HEK293 (cell line): Measurements from ENCODE around the gene LNP1.

Source experiments
- BCL11B ChIP-seq: fragments of 450-650 bp; formaldehyde crosslinking; IDR thresholded peaks from 2 replicates; pipeline ENCODE4 v1.5.1; 2016; ENCODE audit warnings: low read depth, missing biosample characterization, missing genetic modification characterization
- HOXA7 ChIP-seq: sonication (generic); formaldehyde crosslinking; IDR thresholded peaks from 2 replicates; pipeline ENCODE4 v1.8.1; 2022; ENCODE audit warnings: missing genetic modification reagents, borderline replicate concordance
- INSM2 ChIP-seq: fragments of 450-650 bp; formaldehyde crosslinking; IDR thresholded peaks from 2 replicates; pipeline ENCODE4 v1.5.1; 2016; ENCODE audit warnings: missing biosample characterization, missing genetic modification characterization
- MZF1 ChIP-seq: fragments of 450-650 bp; formaldehyde crosslinking; IDR thresholded peaks from 2 replicates; pipeline ENCODE4 v1.5.1; 2017; ENCODE audit warnings: missing biosample characterization, missing genetic modification characterization, borderline replicate concordance
- OVOL3 ChIP-seq: fragments of 450-650 bp; formaldehyde crosslinking; IDR thresholded peaks from 2 replicates; pipeline ENCODE4 v1.5.1; 2016; ENCODE audit warnings: missing biosample characterization, missing genetic modification characterization
- RBAK ChIP-seq: fragments of 450-650 bp; formaldehyde crosslinking; IDR thresholded peaks from 2 replicates; pipeline ENCODE4 v1.5.1; 2016; ENCODE audit warnings: missing biosample characterization, missing genetic modification characterization
- ZBTB6 ChIP-seq: fragments of 450-650 bp; formaldehyde crosslinking; IDR thresholded peaks from 2 replicates; pipeline ENCODE4 v1.5.1; 2017; ENCODE audit warnings: missing biosample characterization, missing genetic modification characterization
- ZBTB7A ChIP-seq: fragments of 450-650 bp; formaldehyde crosslinking; IDR thresholded peaks from 2 replicates; pipeline ENCODE4 v1.5.1; 2016; ENCODE audit warnings: low read depth, missing biosample characterization, missing genetic modification characterization
- ZFP69B ChIP-seq: fragments of 450-650 bp; formaldehyde crosslinking; IDR thresholded peaks from 2 replicates; pipeline ENCODE4 v1.5.1; 2016; ENCODE audit warnings: missing biosample characterization, missing genetic modification characterization
- ZNF112 ChIP-seq: fragments of 450-650 bp; formaldehyde crosslinking; IDR thresholded peaks from 2 replicates; pipeline ENCODE4 v1.5.0; 2017; ENCODE audit warnings: missing biosample characterization, missing genetic modification characterization
- ZNF133 ChIP-seq: fragments of 450-650 bp; formaldehyde crosslinking; IDR thresholded peaks from 2 replicates; pipeline ENCODE4 v1.5.1; 2016; ENCODE audit warnings: missing biosample characterization, missing genetic modification characterization
- ZNF138 ChIP-seq: fragments of 450-650 bp; formaldehyde crosslinking; IDR thresholded peaks from 2 replicates; pipeline ENCODE4 v1.5.1; 2016; ENCODE audit warnings: missing biosample characterization, missing genetic modification characterization, borderline replicate concordance
- ZNF140 ChIP-seq: fragments of 450-650 bp; formaldehyde crosslinking; IDR thresholded peaks from 2 replicates; pipeline ENCODE4 v1.5.1; 2016; ENCODE audit warnings: missing biosample characterization, missing genetic modification characterization
- ZNF174 ChIP-seq: fragments of 450-650 bp; formaldehyde crosslinking; IDR thresholded peaks from 2 replicates; pipeline ENCODE4 v1.5.0; 2017; ENCODE audit warnings: missing biosample characterization, mild to moderate bottlenecking, missing genetic modification characterization
- ZNF18 ChIP-seq: fragments of 450-650 bp; formaldehyde crosslinking; IDR thresholded peaks from 2 replicates; pipeline ENCODE4 v1.5.1; 2016; ENCODE audit warnings: missing biosample characterization, missing genetic modification characterization
- ZNF184 ChIP-seq: fragments of 450-650 bp; IDR thresholded peaks from 2 replicates; pipeline ENCODE4 v1.5.1; 2018; ENCODE audit warnings: missing biosample characterization, mild to moderate bottlenecking, missing genetic modification characterization
- ZNF2 ChIP-seq: fragments of 450-650 bp; formaldehyde crosslinking; IDR thresholded peaks from 2 replicates; pipeline ENCODE4 v1.5.1; 2016; ENCODE audit warnings: missing biosample characterization, missing genetic modification characterization
- ZNF202 ChIP-seq: fragments of 450-650 bp; formaldehyde crosslinking; IDR thresholded peaks from 2 replicates; pipeline ENCODE4 v1.5.1; 2016; ENCODE audit warnings: missing biosample characterization, missing genetic modification characterization, borderline replicate concordance
- ZNF211 ChIP-seq: fragments of 450-650 bp; formaldehyde crosslinking; IDR thresholded peaks from 2 replicates; pipeline ENCODE4 v1.5.1; 2016; ENCODE audit warnings: low read depth, missing biosample characterization, missing genetic modification characterization
- ZNF214 ChIP-seq: fragments of 450-650 bp; formaldehyde crosslinking; IDR thresholded peaks from 2 replicates; pipeline ENCODE4 v1.5.1; 2017; ENCODE audit warnings: missing biosample characterization, mild to moderate bottlenecking, missing genetic modification characterization, borderline replicate concordance
- ZNF248 ChIP-seq: fragments of 450-650 bp; formaldehyde crosslinking; IDR thresholded peaks from 2 replicates; pipeline ENCODE4 v1.5.1; 2017; ENCODE audit warnings: missing biosample characterization, missing genetic modification characterization
- ZNF366 ChIP-seq: fragments of 450-650 bp; formaldehyde crosslinking; conservative IDR thresholded peaks from 2 replicates; pipeline ENCODE4 v1.5.1; 2016; ENCODE audit warnings: missing biosample characterization, missing genetic modification characterization
- ZNF398 ChIP-seq: fragments of 450-650 bp; formaldehyde crosslinking; IDR thresholded peaks from 2 replicates; pipeline ENCODE4 v1.5.1; 2017; ENCODE audit warnings: missing biosample characterization, missing genetic modification characterization
- ZNF404 ChIP-seq: fragments of 450-650 bp; formaldehyde crosslinking; IDR thresholded peaks from 2 replicates; pipeline ENCODE4 v1.5.1; 2017; ENCODE audit warnings: missing biosample characterization, missing genetic modification characterization
- ZNF473 ChIP-seq: fragments of 450-650 bp; formaldehyde crosslinking; IDR thresholded peaks from 2 replicates; pipeline ENCODE4 v1.5.1; 2017; ENCODE audit warnings: missing biosample characterization, missing genetic modification characterization
- ZNF544 ChIP-seq: fragments of 450-650 bp; formaldehyde crosslinking; IDR thresholded peaks from 2 replicates; pipeline ENCODE4 v1.5.0; 2017; ENCODE audit warnings: missing biosample characterization, missing genetic modification characterization
- ZNF561 ChIP-seq: fragments of 450-650 bp; IDR thresholded peaks from 2 replicates; pipeline ENCODE4 v1.5.1; 2018; ENCODE audit warnings: missing biosample characterization, missing genetic modification characterization, borderline replicate concordance
- ZNF621 ChIP-seq: fragments of 450-650 bp; formaldehyde crosslinking; IDR thresholded peaks from 2 replicates; pipeline ENCODE4 v1.5.1; 2017; ENCODE audit warnings: missing biosample characterization, missing genetic modification characterization
- ZNF645 ChIP-seq: fragments of 450-650 bp; formaldehyde crosslinking; IDR thresholded peaks from 2 replicates; pipeline ENCODE4; 2016; ENCODE audit warnings: missing biosample characterization, missing genetic modification characterization
- ZNF654 ChIP-seq: fragments of 450-650 bp; formaldehyde crosslinking; IDR thresholded peaks from 2 replicates; pipeline ENCODE4 v1.5.1; 2016; ENCODE audit warnings: low read depth, missing biosample characterization, missing genetic modification characterization
- ZNF677 ChIP-seq: fragments of 450-650 bp; IDR thresholded peaks from 2 replicates; pipeline ENCODE4 v1.5.0; 2018; ENCODE audit warnings: missing biosample characterization, mild to moderate bottlenecking, missing genetic modification characterization, moderate library complexity
- ZNF747 ChIP-seq: fragments of 450-650 bp; formaldehyde crosslinking; IDR thresholded peaks from 2 replicates; pipeline ENCODE4 v1.5.1; 2016; ENCODE audit warnings: missing biosample characterization, missing genetic modification characterization
- ZNF76 ChIP-seq: fragments of 450-650 bp; formaldehyde crosslinking; IDR thresholded peaks from 2 replicates; pipeline ENCODE4; 2016; ENCODE audit warnings: low read depth, missing biosample characterization, missing genetic modification characterization, borderline replicate concordance
- ZNF792 ChIP-seq: fragments of 450-650 bp; formaldehyde crosslinking; IDR thresholded peaks from 2 replicates; pipeline ENCODE4 v1.5.1; 2016; ENCODE audit warnings: missing biosample characterization, missing genetic modification characterization

Gene LNP1

GRCh38 chr3:100492059-100493006 lies 91.0 kb downstream of the LNP1 start, which contains the start of gene TMEM45A (continued):
- no peak for TF ChIP-seq ZNF112 (tag by site-specific recombination)
- TF ChIP-seq ZBTB6 (tag by site-specific recombination) = no peak
- no peak for TF ChIP-seq ZNF366 (tag by site-specific recombination)
- TF ChIP-seq ZNF174 (tag by site-specific recombination) = no peak
- no peak for TF ChIP-seq ZNF645 (tag by site-specific recombination)
- no peak for TF ChIP-seq ZNF654 (tag by site-specific recombination)
- no peak for TF ChIP-seq ZNF404 (tag by site-specific recombination)
- peak; percentile 34; the same call in 1 of the 2 replicates for TF ChIP-seq ZNF2 (tag by site-specific recombination)
- TF ChIP-seq ZNF677 = no peak
- no peak for TF ChIP-seq ZNF747 (tag by site-specific recombination)
- TF ChIP-seq ZNF248 (tag by site-specific recombination) = no peak
- no peak for TF ChIP-seq OVOL3 (tag by site-specific recombination)
- TF ChIP-seq ZNF544 = no peak
- TF ChIP-seq HOXA7 (CRISPR knock-in tag) = no peak
- TF ChIP-seq ZNF138 (tag by site-specific recombination) = no peak
- TF ChIP-seq ZNF133 (tag by site-specific recombination) = no peak
- TF ChIP-seq ZNF398 (tag by site-specific recombination) = no peak
- no peak for TF ChIP-seq ZNF202 (tag by site-specific recombination)
- TF ChIP-seq RBAK (tag by site-specific recombination) = no peak
- no peak for TF ChIP-seq ZNF76 (tag by site-specific recombination)
- no peak for TF ChIP-seq ZNF792
- no peak for TF ChIP-seq ZNF140
- no peak for TF ChIP-seq ZNF214 (tag by site-specific recombination)
- no peak for TF ChIP-seq ZNF621 (tag by site-specific recombination)
- TF ChIP-seq ZNF18 (tag by site-specific recombination) = no peak
- TF ChIP-seq ZFP69B (tag by site-specific recombination) = no peak
- no peak for TF ChIP-seq ZBTB7A
- no peak for TF ChIP-seq ZNF561 (tag by site-specific recombination)
- TF ChIP-seq ZNF473 (tag by site-specific recombination) = no peak
- TF ChIP-seq BCL11B (tag by site-specific recombination) = no peak
- no peak for TF ChIP-seq INSM2 (tag by site-specific recombination)
- no peak for TF ChIP-seq MZF1 (tag by site-specific recombination)
- TF ChIP-seq ZNF211 (tag by site-specific recombination) = no peak
- TF ChIP-seq ZNF184 (tag by site-specific recombination) = no peak
